GM23338 (cell line): ENCODE measurements around the gene GNG7. TPM values are rescaled to one million over a fixed set of nuclear protein-coding genes. Genes with fewer than 3 reads are reported as not detected.

Experiments
- ATAC-seq: fragments of 200-7000 bp; cut with Tn5 transposase; 3 replicates; pipeline ENCODE4 v1.9.1; 2020
- DNase-seq: peaks from one replicate; pipeline ENCODE4 v3.0.0-alpha.2; 2015; ENCODE audit warnings: low spot score
- H2AFZ ChIP-seq: fragments of 200-600 bp; sonication (generic); 2 replicates; pipeline ENCODE4 v1.8.0; 2016; ENCODE audit warnings: antibody characterized with exemption, mild to moderate bottlenecking, moderate library complexity
- H3F3A ChIP-seq: fragments of 200-600 bp; sonication (generic); replicated peaks from 2 replicates; pipeline ENCODE4 v1.8.0; 2017; ENCODE audit warnings: antibody characterized with exemption, mixed run types, low read depth
- H3K27ac ChIP-seq: fragments of 200-600 bp; sonication (generic); 2 replicates; pipeline ENCODE4 v1.6.1; 2016; ENCODE audit warnings: low read depth
- H3K27me3 ChIP-seq: fragments of 200-600 bp; sonication (generic); 2 replicates; pipeline ENCODE4 v1.8.0; 2016; ENCODE audit warnings: mild to moderate bottlenecking, mixed run types, moderate library complexity; ENCODE audit not compliant: insufficient read depth
- H3K36me3 ChIP-seq: fragments of 200-600 bp; sonication (generic); 2 replicates; pipeline ENCODE4 v1.8.0; 2016; ENCODE audit warnings: mild to moderate bottlenecking; ENCODE audit not compliant: insufficient read depth
- H3K4me1 ChIP-seq: fragments of 200-600 bp; sonication (generic); 2 replicates; pipeline ENCODE4 v1.8.0; 2016; ENCODE audit warnings: mild to moderate bottlenecking, moderate library complexity; ENCODE audit not compliant: insufficient read depth
- H3K4me2 ChIP-seq: fragments of 200-600 bp; sonication (generic); 2 replicates; pipeline ENCODE4 v1.7.1; 2017; ENCODE audit warnings: mixed run types
- H3K4me3 ChIP-seq: fragments of 200-600 bp; sonication (generic); 2 replicates; pipeline ENCODE4 v1.6.1; 2016; ENCODE audit warnings: mixed run types
- H3K79me2 ChIP-seq: fragments of 200-600 bp; sonication (generic); replicated peaks from 2 replicates; pipeline ENCODE4 v1.8.0; 2017; ENCODE audit warnings: mild to moderate bottlenecking; ENCODE audit not compliant: insufficient read depth
- H3K9me2 ChIP-seq: fragments of 200-600 bp; sonication (generic); 2 replicates; pipeline ENCODE4 v1.8.0; 2017; ENCODE audit not compliant: insufficient read depth
- H4K20me1 ChIP-seq: fragments of 200-600 bp; sonication (generic); replicated peaks from 2 replicates; pipeline ENCODE4 v1.8.0; 2017; ENCODE audit warnings: mild to moderate bottlenecking; ENCODE audit not compliant: insufficient read depth
- H3K27ac Mint-ChIP-seq: 2 replicates; pipeline ENCODE4 v1.8.0; 2020; ENCODE audit warnings: inconsistent platforms, mild to moderate bottlenecking, moderate library complexity, mixed read lengths
- H3K27me3 Mint-ChIP-seq: 3 replicates; pipeline ENCODE4 v1.8.0; 2022; ENCODE audit warnings: low read depth, mild to moderate bottlenecking, moderate library complexity, mixed read lengths, inconsistent platforms; ENCODE audit not compliant: insufficient read depth, poor library complexity
- H3K36me3 Mint-ChIP-seq: 3 replicates; pipeline ENCODE4 v1.8.0; 2021; ENCODE audit warnings: low read depth, mild to moderate bottlenecking, inconsistent platforms, moderate library complexity, mixed read lengths
- H3K4me1 Mint-ChIP-seq: 3 replicates; pipeline ENCODE4 v1.8.0; 2020; ENCODE audit warnings: mild to moderate bottlenecking, inconsistent platforms, mixed read lengths
- H3K4me3 Mint-ChIP-seq: 3 replicates; pipeline ENCODE4 v1.8.0; 2021; ENCODE audit warnings: moderate library complexity, mild to moderate bottlenecking, inconsistent platforms, mixed read lengths
- H3K9me3 Mint-ChIP-seq: 3 replicates; pipeline ENCODE4 v1.8.0; 2020; ENCODE audit warnings: moderate library complexity, mild to moderate bottlenecking, inconsistent platforms, mixed read lengths
- CREB1 ChIP-seq: fragments of 250-450 bp; sonication (Bioruptor Pico); IDR thresholded peaks from 2 replicates; pipeline ENCODE4 v1.5.0; 2020; ENCODE audit warnings: low read depth, mild to moderate bottlenecking, moderate library complexity
- CTCF ChIP-seq, 2 experiments: fragments of 200-600 bp in 1 of 2; sonication (generic) in 1 of 2; conservative IDR thresholded peaks; 2 replicates each; pipeline versions ENCODE4 v1.5.1 to v1.6.1; 2016 to 2017; ENCODE audit warnings: antibody characterized with exemption in 2 of 2, low read depth in 2 of 2, mild to moderate bottlenecking in 2 of 2, moderate library complexity in 1 of 2
- ETS1 ChIP-seq: IDR thresholded peaks from 2 replicates; pipeline ENCODE4 v1.6.1; 2016; ENCODE audit warnings: antibody characterized with exemption
- EZH2phosphoT487 ChIP-seq: fragments of 200-600 bp; sonication (generic); IDR thresholded peaks from one replicate; pipeline ENCODE4 v1.8.1; 2018; ENCODE audit warnings: antibody characterized with exemption; ENCODE audit not compliant: unreplicated experiment
- POLR2AphosphoS5 ChIP-seq: IDR thresholded peaks from 2 replicates; pipeline ENCODE4 v1.6.1; 2016; ENCODE audit warnings: antibody characterized with exemption, low read depth
- REST ChIP-seq: IDR thresholded peaks from one replicate; pipeline ENCODE4 v1.6.1; 2018; ENCODE audit warnings: antibody characterized with exemption; ENCODE audit not compliant: unreplicated experiment
- STAT1 ChIP-seq: IDR thresholded peaks from one replicate; pipeline ENCODE4 v1.6.1; 2016; ENCODE audit warnings: antibody characterized with exemption; ENCODE audit not compliant: unreplicated experiment
- polyA plus RNA-seq: library from polyadenylated mRNA; unstranded; fragments of >200 nt; fragmentation: Nextera tagmentation; extraction: Ambion mirVana; gene quantifications from 2 replicates; pipeline ENCODE4 v1.2.1, GENCODE V29; 2016
- total RNA-seq: library from RNA; depleted of rRNA; stranded (reverse); fragments of >200 nt; shearing (Covaris generic); gene quantifications from 2 replicates; pipeline ENCODE4 v1.2.3, GENCODE V29; 2014

Gene GNG7
- total and polyA plus RNA-seq, 2 experiments from 2014 or later: 5.1 to 5.4 TPM

- H3K9me3 Mint-ChIP-seq: peaks cover 29% of the 10 kb centered on the region
- H2AFZ ChIP-seq: no peak overlapping the region
- ATAC-seq: no peak
Observed at GRCh38 chr19:2663920-2664571, 38.4 kb downstream of the GNG7 start.

More at GRCh38 chr19:2663920-2664571, 38.4 kb downstream of the GNG7 start:
- no peak overlapping the region for H3K4me3 Mint-ChIP-seq
- Histone ChIP-seq H4K20me1 (no peaks in the 10 kb centered on the region), H3K36me3 (no peaks in the 10 kb centered on the region), H3K27me3 (no peaks in the 10 kb centered on the region), H3K27ac (no peak overlapping the region), H3K4me3 (no peak overlapping the region), H3K4me1 (no peaks in the 10 kb centered on the region), H3K4me2 (no peak overlapping the region), H3K9me2 (no peaks in the 10 kb centered on the region), H3K79me2 (no peaks in the 10 kb centered on the region), H3F3A (no peaks in the 10 kb centered on the region)
- peaks cover 4% of the 10 kb centered on the region; the same call in 2 of the 3 replicates for H3K4me1 Mint-ChIP-seq
- peaks cover 8% of the 10 kb centered on the region for H3K27me3 Mint-ChIP-seq
- no peak for TF ChIP-seq ETS1
- TF ChIP-seq EZH2phosphoT487: no peak
- no peak for TF ChIP-seq POLR2AphosphoS5
- no peak for TF ChIP-seq CREB1 (CRISPR knock-in tag)
- TF ChIP-seq STAT1: no peak
- peak; percentile 31 to 54 for TF ChIP-seq CTCF (conservative IDR thresholded peaks at IDR 0.05; ENCODE audit: low read depth in 2 of 2)
- TF ChIP-seq REST: no peak
- H3K36me3 Mint-ChIP-seq: peaks cover 10% of the 10 kb centered on the region; the same call in 2 of the 3 replicates
- H3K27ac Mint-ChIP-seq: no peak overlapping the region
- no peak for DNase-seq
